NCI-H748 treated with DMSO at 0.1 percent for 48 hours (cell line): ENCODE measurements around the gene DGKA.
"Not testable (repeated sequence)": the region's sequence is repeated elsewhere in the genome, so short reads cannot be mapped to it uniquely, and the experiment has no call there.

Source experiments
- DNase-seq: peaks from one replicate; lab custom pipeline; 2025; lab: John Stamatoyannopoulos, UW

DGKA gene

GRCh38 chr12:55996715-55997534 is 66.0 kb downstream of the DGKA start, which contains the start of gene SUOX:
TSS of gene SUOX (plus strand) at chr12:55997276. CDS start at chr12:56002222, 4,946 bp downstream.
- peak; percentile 89 for DNase-seq

- peak; percentile 18 for DNase-seq
Measured at GRCh38 chr12:55997535-55997859, 66.5 kb downstream of the DGKA start.

- DNase-seq: not testable (repeated sequence)
Measured at GRCh38 chr12:55999522-55999921, 68.6 kb downstream of the DGKA start.

DNA sequence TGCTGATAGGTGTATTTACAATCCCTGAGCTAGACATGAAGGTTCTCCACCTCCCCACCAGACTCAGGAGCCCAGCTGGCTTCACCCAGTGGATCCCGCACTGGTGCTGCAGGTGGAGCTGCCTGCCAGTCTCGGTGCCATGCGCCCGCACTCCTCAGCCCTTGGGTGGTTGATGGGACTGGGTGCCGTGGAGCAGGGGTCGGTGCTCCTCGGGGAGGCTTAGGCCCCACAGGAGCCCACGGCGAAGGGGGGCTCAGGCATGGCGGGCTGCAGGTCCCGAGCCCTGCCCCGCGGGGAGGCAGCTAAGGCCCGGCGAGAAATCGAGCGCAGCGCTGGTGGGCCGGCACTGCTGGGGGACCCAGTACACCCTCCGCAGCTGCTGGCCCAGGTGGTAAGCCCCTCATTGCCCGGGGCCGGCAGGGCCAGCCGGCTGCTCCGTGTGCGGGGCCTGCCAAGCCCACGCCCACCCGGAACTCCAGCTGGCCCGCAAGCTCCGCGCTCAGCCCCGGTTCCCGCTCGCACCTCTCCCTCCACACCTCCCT is 69.1 kb downstream of the DGKA start:
- DNase-seq: not testable (repeated sequence)

DNA sequence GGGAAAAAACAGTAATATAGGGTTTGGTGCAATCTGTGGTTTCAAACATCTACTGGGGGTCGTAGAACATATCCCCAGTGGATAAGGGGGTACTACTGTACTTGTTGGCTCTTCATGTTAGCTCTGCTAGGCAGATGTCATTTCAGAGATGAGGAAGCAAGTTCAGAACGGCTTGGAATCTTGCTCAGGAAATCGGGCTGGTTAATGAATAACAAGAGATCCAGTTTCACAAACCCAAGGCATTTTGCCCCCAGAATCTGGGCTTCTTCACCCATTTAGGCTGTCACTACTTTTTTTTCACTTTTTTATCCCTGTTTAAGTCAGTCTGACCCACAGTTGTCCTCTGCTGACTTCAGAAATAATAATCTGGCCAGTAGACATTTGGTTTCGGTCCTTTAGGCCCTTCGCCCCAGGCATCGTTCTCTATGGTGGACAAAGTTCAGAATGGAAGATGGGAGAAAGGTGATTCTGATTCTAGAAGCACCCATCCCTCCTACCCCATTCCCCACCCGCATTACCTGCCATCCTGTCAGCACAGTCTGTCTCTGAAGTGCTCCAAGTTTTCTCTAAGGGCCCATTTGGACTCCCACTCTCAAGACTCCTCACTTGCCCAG is 70.6 kb downstream of the DGKA start:
- DNase-seq: no peak

DNA sequence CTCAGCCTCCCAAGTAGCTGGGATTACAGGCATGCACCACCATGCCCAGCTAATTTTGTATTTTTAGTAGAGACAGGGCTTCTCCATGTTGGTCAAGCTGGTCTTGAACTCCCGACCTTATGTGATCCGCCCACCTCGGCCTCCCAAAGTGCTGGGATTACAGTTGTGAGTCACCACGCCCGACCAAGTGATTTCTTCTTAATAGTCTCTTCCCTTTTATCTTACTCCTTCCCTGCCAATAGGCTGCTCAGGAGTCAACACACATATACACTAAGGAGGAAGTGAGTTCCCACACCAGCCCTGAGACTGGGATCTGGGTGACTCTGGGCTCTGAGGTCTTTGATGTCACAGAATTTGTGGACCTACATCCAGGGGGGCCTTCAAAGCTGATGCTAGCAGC is 72.4 kb downstream of the DGKA start:
- DNase-seq: not testable (repeated sequence)
